OCI-LY3 (cell line): Measurements from ENCODE around the gene C16orf86.

ENCODE experiments used
- H2AFZ ChIP-seq: fragments of 200-600, 300-600 bp; shearing (Covaris generic); 2 replicates; pipeline ENCODE4 v1.6.0; 2014; ENCODE audit warnings: antibody characterized with exemption, low read depth, low read length
- H3K27ac ChIP-seq: fragments of 200-600, 300-600 bp; sonication (generic); 2 replicates; pipeline ENCODE4 v1.5.1; 2014; ENCODE audit warnings: mild to moderate bottlenecking, low read length, moderate library complexity, mixed read lengths
- H3K27me3 ChIP-seq: fragments of 200-600, 300-600 bp; sonication (generic); 2 replicates; pipeline ENCODE4 v1.6.1; 2014; ENCODE audit warnings: low read depth, low read length, mixed read lengths
- H3K36me3 ChIP-seq: fragments of 200-600, 300-600 bp; sonication (generic); replicated peaks from 2 replicates; pipeline ENCODE3; 2014; ENCODE audit warnings: low read depth, low read length, mixed read lengths
- H3K4me1 ChIP-seq: fragments of 300-600, 200-600 bp; sonication (generic); 2 replicates; pipeline ENCODE4 v1.6.1; 2014; ENCODE audit warnings: low read length, mixed read lengths
- H3K4me2 ChIP-seq: fragments of 200-600, 300-600 bp; sonication (generic); 2 replicates; pipeline ENCODE4 v1.6.1; 2014; ENCODE audit warnings: low read length, mixed read lengths
- H3K4me3 ChIP-seq: fragments of 300-600, 200-600 bp; sonication (generic); 2 replicates; pipeline ENCODE4 v1.5.1; 2014; ENCODE audit warnings: antibody characterized with exemption, mild to moderate bottlenecking, low read length, moderate library complexity
- H3K79me2 ChIP-seq: fragments of 300-600, 200-600 bp; shearing (Covaris generic); 2 replicates; pipeline ENCODE4 v1.6.1; 2014; ENCODE audit warnings: mild to moderate bottlenecking, low read length, mixed read lengths
- H3K9ac ChIP-seq: fragments of 300-600, 200-600 bp; shearing (Covaris generic); 2 replicates; pipeline ENCODE4 v1.6.0; 2014; ENCODE audit warnings: mild to moderate bottlenecking, low read length, moderate library complexity
- H3K9me3 ChIP-seq: fragments of 200-600, 300-600 bp; shearing (Covaris generic); 2 replicates; pipeline ENCODE4 v1.6.1; 2014; ENCODE audit warnings: low read length, mixed read lengths; ENCODE audit not compliant: insufficient read depth
- H4K20me1 ChIP-seq: fragments of 200-600, 300-600 bp; sonication (generic); 2 replicates; pipeline ENCODE4 v1.6.1; 2016; ENCODE audit warnings: low read length, mixed read lengths; ENCODE audit not compliant: insufficient read depth
- EZH2phosphoT487 ChIP-seq: fragments of 200-600 bp; shearing (Covaris generic); IDR thresholded peaks from 2 replicates; pipeline ENCODE4 v1.6.1; 2018; ENCODE audit warnings: antibody characterized with exemption, mixed run types, low read depth
- TF ChIP-seq, protein P1 (sequence below): fragments of 200-600, 300-600 bp; sonication (generic); IDR thresholded peaks from 2 replicates; pipeline ENCODE4 v1.5.1; 2014; ENCODE audit warnings: antibody characterized with exemption, low read length, low read depth

C16orf86 gene

DNA sequence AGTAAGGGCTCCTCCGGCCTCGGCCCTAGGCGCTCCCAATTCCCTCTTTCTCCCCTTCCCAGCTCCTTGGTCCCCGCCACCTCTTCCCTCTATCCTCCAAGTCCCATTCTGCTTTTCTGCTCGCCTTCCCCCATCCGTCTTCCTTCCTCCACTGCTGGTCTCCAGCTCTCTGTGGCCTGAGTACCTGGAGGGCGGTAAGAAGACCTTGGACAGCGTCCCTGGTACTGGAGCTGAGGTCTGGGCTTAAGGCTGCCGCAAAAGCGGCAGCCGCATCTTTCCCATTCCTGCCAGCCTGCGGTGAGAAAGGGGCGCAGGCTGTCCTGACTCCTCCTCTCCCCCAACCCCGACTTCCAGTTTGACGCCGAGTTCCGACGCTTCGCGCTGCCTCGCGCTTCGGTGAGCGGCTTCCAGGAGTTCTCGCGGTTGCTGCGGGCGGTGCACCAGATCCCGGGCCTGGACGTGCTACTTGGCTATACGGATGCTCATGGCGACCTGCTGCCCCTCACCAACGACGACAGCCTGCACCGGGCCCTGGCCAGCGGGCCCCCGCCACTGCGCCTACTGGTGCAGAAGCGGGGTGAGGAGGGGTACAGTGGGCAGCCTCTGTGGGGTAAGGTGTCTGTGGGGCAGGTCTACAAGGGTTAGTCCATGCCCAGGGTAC, 5.4 kb upstream of the C16orf86 start:
- Histone ChIP-seq H3K27me3 (no peaks in the 10 kb centered on the region), H2AFZ (no peak overlapping the region), H3K27ac (peak overlapping the region; percentile 26; the same call in 1 of the 2 replicates), H3K79me2 (peaks cover 19% of the 10 kb centered on the region), H3K4me2 (peak overlapping the region; percentile 84), H3K9me3 (no peaks in the 10 kb centered on the region), H3K4me3 (peak overlapping the region; percentile 99), H3K4me1 (peaks cover 19% of the 10 kb centered on the region), H4K20me1 (no peaks in the 10 kb centered on the region), H3K36me3 (peaks cover 19% of the 10 kb centered on the region), H3K9ac (peak overlapping the region; percentile 64)
- TF ChIP-seq, protein P1, sequence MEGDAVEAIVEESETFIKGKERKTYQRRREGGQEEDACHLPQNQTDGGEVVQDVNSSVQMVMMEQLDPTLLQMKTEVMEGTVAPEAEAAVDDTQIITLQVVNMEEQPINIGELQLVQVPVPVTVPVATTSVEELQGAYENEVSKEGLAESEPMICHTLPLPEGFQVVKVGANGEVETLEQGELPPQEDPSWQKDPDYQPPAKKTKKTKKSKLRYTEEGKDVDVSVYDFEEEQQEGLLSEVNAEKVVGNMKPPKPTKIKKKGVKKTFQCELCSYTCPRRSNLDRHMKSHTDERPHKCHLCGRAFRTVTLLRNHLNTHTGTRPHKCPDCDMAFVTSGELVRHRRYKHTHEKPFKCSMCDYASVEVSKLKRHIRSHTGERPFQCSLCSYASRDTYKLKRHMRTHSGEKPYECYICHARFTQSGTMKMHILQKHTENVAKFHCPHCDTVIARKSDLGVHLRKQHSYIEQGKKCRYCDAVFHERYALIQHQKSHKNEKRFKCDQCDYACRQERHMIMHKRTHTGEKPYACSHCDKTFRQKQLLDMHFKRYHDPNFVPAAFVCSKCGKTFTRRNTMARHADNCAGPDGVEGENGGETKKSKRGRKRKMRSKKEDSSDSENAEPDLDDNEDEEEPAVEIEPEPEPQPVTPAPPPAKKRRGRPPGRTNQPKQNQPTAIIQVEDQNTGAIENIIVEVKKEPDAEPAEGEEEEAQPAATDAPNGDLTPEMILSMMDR, result no peak

DNA sequence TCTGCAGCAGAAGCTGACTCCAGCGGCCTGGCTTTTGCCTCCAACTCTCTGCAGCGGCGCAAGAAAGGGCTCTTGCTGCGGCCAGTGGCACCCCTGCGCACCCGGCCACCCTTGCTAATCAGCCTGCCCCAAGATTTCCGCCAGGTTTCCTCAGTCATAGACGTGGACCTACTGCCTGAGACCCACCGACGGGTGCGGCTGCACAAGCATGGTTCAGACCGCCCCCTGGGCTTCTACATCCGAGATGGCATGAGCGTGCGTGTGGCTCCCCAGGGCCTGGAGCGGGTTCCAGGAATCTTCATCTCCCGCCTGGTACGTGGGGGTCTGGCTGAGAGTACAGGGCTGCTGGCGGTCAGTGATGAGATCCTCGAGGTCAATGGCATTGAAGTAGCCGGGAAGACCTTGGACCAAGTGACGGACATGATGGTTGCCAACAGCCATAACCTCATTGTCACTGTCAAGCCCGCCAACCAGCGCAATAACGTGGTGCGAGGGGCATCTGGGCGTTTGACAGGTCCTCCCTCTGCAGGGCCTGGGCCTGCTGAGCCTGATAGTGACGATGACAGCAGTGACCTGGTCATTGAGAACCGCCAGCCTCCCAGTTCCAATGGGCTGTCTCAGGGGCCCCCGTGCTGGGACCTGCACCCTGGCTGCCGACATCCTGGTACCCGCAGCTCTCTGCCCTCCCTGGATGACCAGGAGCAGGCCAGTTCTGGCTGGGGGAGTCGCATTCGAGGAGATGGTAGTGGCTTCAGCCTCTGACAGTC, 4.5 kb upstream of the C16orf86 start:
- no peak overlapping the region for H3K27ac ChIP-seq
- peaks cover 13% of the 10 kb centered on the region for H3K36me3 ChIP-seq
- H3K79me2 ChIP-seq, result peaks cover 19% of the 10 kb centered on the region
- H3K4me2 ChIP-seq, result no peak overlapping the region
- H3K27me3 ChIP-seq, result no peaks in the 10 kb centered on the region
- H2AFZ ChIP-seq, result no peak overlapping the region
- no peak overlapping the region for H3K9ac ChIP-seq
- no peaks in the 10 kb centered on the region for H3K9me3 ChIP-seq
- TF ChIP-seq, protein P1, result no peak
- no peak for TF ChIP-seq EZH2phosphoT487
- no peaks in the 10 kb centered on the region for H4K20me1 ChIP-seq
- H3K4me1 ChIP-seq, result peaks cover 20% of the 10 kb centered on the region
- no peak overlapping the region for H3K4me3 ChIP-seq

DNA sequence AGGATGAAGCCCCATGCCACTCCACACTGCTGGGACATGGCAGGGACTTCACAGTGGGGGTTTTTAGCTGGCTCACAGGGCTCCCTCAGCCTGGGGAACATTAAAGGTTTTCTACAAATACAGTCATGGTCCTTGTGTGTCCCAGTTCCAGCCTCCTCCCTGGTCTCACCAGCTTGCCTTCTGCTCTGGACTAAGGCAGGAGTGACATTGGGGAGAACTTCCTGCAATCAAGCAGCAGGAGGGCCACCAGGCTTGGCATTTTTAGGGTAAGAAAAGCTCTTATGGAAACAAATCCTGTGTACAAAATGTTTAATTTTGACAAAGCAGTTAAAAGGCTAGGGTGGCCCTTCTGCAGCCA, 4.0 kb upstream of the C16orf86 start:
- no peaks in the 10 kb centered on the region for H3K9me3 ChIP-seq
- no peak overlapping the region for H3K4me2 ChIP-seq
- H3K9ac ChIP-seq, result no peak overlapping the region
- H4K20me1 ChIP-seq, result no peaks in the 10 kb centered on the region
- H3K36me3 ChIP-seq, result peaks cover 9% of the 10 kb centered on the region
- TF ChIP-seq EZH2phosphoT487, result no peak
- TF ChIP-seq, protein P1, result no peak
- H3K4me1 ChIP-seq, result peaks cover 25% of the 10 kb centered on the region
- no peak overlapping the region for H2AFZ ChIP-seq
- no peaks in the 10 kb centered on the region for H3K27me3 ChIP-seq
- H3K27ac ChIP-seq, result no peak overlapping the region
- no peak overlapping the region for H3K4me3 ChIP-seq
- peaks cover 19% of the 10 kb centered on the region for H3K79me2 ChIP-seq

DNA sequence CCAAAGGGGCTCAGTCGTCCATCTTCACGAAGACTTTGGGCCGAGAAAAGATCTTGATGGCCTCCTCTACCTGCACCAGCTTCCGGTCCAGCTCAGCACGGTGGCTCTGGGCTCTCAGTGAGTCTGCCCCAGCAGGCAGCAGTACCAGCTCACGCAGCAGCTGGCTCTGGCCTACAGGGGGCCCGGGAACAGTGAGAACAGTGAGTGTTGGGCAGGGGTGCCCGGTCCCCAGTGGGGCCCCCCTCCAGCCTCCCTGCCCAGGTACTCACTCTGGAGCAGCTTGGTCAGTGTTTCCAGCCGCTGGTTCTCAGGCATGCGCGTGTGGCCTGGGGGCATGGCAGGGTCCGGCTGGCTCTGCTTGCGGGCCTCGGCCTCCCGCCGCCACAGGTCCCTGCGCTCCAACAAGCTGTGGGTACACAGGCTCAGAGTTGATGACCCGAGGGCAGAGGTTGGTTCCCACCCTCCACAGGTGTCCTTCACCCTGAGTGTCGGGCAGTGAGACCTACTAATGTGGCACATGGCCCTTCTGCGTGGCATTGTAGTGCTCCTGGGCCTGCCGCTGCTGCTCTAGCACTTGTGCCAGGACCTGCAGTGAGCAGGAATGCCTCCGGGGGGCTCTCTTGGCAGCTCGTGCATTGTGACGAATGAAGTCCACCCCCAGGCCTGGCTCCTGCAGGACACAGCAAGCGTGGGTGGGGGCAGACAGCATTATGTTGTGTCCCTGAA, 3.3 kb upstream of the C16orf86 start:
- H3K79me2 ChIP-seq, result peaks cover 17% of the 10 kb centered on the region
- no peak overlapping the region for H3K4me3 ChIP-seq

More for the DNA sequence above, 3.3 kb upstream of the C16orf86 start:
- H3K27me3 ChIP-seq, result no peaks in the 10 kb centered on the region
- H3K36me3 ChIP-seq, result peaks cover 7% of the 10 kb centered on the region
- TF ChIP-seq, protein P1, result peak; percentile 38
- TF ChIP-seq EZH2phosphoT487, result no peak
- H3K4me2 ChIP-seq, result no peak overlapping the region
- H3K4me1 ChIP-seq, result peaks cover 32% of the 10 kb centered on the region
- no peaks in the 10 kb centered on the region for H3K9me3 ChIP-seq
- H3K27ac ChIP-seq, result no peak overlapping the region
- H3K9ac ChIP-seq, result no peak overlapping the region
- H4K20me1 ChIP-seq, result no peaks in the 10 kb centered on the region
- H2AFZ ChIP-seq, result no peak overlapping the region
